Measurements from ENCODE around the gene TLE5. TPM values are rescaled to one million over a fixed set of nuclear protein-coding genes. Genes with fewer than 3 reads are reported as not detected.

Gene TLE5
- total RNA-seq, 1 experiment from 2014 or later = 217 TPM

GRCh38 chr19:3073931-3074595 is 11.8 kb upstream of the TLE5 start:
- Histone ChIP-seq H3K27me3 (no peaks in the 10 kb centered on the region), H3K36me3 (no peaks in the 10 kb centered on the region), H3K4me3 (no peak overlapping the region), H3K9me3 (no peaks in the 10 kb centered on the region)
- no peak for DNase-seq

- no peaks in the 10 kb centered on the region for H3K9me3 ChIP-seq
- H3K4me3 ChIP-seq = no peak overlapping the region
- peak; percentile 36 for DNase-seq
- no peaks in the 10 kb centered on the region for H3K27me3 ChIP-seq
- no peaks in the 10 kb centered on the region for H3K36me3 ChIP-seq
Observed at GRCh38 chr19:3073159-3073563, 10.9 kb upstream of the TLE5 start.

GRCh38 chr19:3071768-3072167 is 9.5 kb upstream of the TLE5 start:
- no peak for DNase-seq
- Histone ChIP-seq H3K27me3 (no peaks in the 10 kb centered on the region), H3K9me3 (no peaks in the 10 kb centered on the region), H3K36me3 (no peaks in the 10 kb centered on the region), H3K4me3 (no peak overlapping the region)

- no peaks in the 10 kb centered on the region for H3K9me3 ChIP-seq
- DNase-seq = no peak
- no peaks in the 10 kb centered on the region for H3K36me3 ChIP-seq
- no peaks in the 10 kb centered on the region for H3K27me3 ChIP-seq
- no peak overlapping the region for H3K4me3 ChIP-seq
Observed at GRCh38 chr19:3068071-3068470, 5.8 kb upstream of the TLE5 start.

GRCh38 chr19:3067563-3067962 is 5.3 kb upstream of the TLE5 start:
- H3K36me3 ChIP-seq = no peaks in the 10 kb centered on the region
- no peaks in the 10 kb centered on the region for H3K9me3 ChIP-seq
- no peak overlapping the region for H3K4me3 ChIP-seq
- no peaks in the 10 kb centered on the region for H3K27me3 ChIP-seq
- no peak for DNase-seq

- no peak overlapping the region for H3K4me3 ChIP-seq
- no peaks in the 10 kb centered on the region for H3K27me3 ChIP-seq
- no peaks in the 10 kb centered on the region for H3K36me3 ChIP-seq
- DNase-seq = no peak
- H3K9me3 ChIP-seq = no peaks in the 10 kb centered on the region
Observed at GRCh38 chr19:3066482-3067049, 4.3 kb upstream of the TLE5 start.

- H3K27me3 ChIP-seq = no peaks in the 10 kb centered on the region
- no peak for DNase-seq
- peaks cover 3% of the 10 kb centered on the region; the same call in 1 of the 2 replicates for H3K36me3 ChIP-seq
- no peak overlapping the region for H3K4me3 ChIP-seq
- H3K9me3 ChIP-seq = no peaks in the 10 kb centered on the region
Observed at GRCh38 chr19:3065675-3066357, 3.5 kb upstream of the TLE5 start.

- H3K27me3 ChIP-seq = no peaks in the 10 kb centered on the region
- no peaks in the 10 kb centered on the region for H3K9me3 ChIP-seq
- no peak overlapping the region for H3K4me3 ChIP-seq
- DNase-seq = no peak
- H3K36me3 ChIP-seq = peaks cover 13% of the 10 kb centered on the region
Observed at GRCh38 chr19:3064011-3064330, 1.7 kb upstream of the TLE5 start.

- peak; percentile 47 for DNase-seq
- peaks cover 20% of the 10 kb centered on the region for H3K36me3 ChIP-seq
- peak overlapping the region; percentile 67 for H3K4me3 ChIP-seq
- H3K27me3 ChIP-seq = no peaks in the 10 kb centered on the region
- no peaks in the 10 kb centered on the region for H3K9me3 ChIP-seq
Observed at GRCh38 chr19:3061182-3062161, 823 bp downstream of the TLE5 start.

GRCh38 chr19:3060857-3061181 is 1.5 kb downstream of the TLE5 start:
- Histone ChIP-seq H3K36me3 (peaks cover 20% of the 10 kb centered on the region), H3K4me3 (peak overlapping the region; percentile 67), H3K27me3 (no peaks in the 10 kb centered on the region), H3K9me3 (no peaks in the 10 kb centered on the region)
- DNase-seq = no peak

GRCh38 chr19:3059653-3060052 is 2.6 kb downstream of the TLE5 start:
- H3K27me3 ChIP-seq = no peaks in the 10 kb centered on the region
- H3K4me3 ChIP-seq = no peak overlapping the region
- H3K36me3 ChIP-seq = peaks cover 25% of the 10 kb centered on the region
- DNase-seq = no peak
- no peaks in the 10 kb centered on the region for H3K9me3 ChIP-seq

GRCh38 chr19:3058821-3059314 is 3.4 kb downstream of the TLE5 start:
- no peak for DNase-seq

GRCh38 chr19:3058009-3058820 is 4.1 kb downstream of the TLE5 start:
- peaks cover 25% of the 10 kb centered on the region for H3K36me3 ChIP-seq
- H3K4me3 ChIP-seq = no peak overlapping the region
- H3K9me3 ChIP-seq = no peaks in the 10 kb centered on the region
- H3K27me3 ChIP-seq = no peaks in the 10 kb centered on the region
- no peak for DNase-seq

More at GRCh38 chr19:3058821-3059314, 3.4 kb downstream of the TLE5 start:
- H3K9me3 ChIP-seq = no peaks in the 10 kb centered on the region
- H3K4me3 ChIP-seq = no peak overlapping the region
- H3K27me3 ChIP-seq = no peaks in the 10 kb centered on the region
- H3K36me3 ChIP-seq = peaks cover 25% of the 10 kb centered on the region

GRCh38 chr19:3057275-3057714 is 5.0 kb downstream of the TLE5 start:
- no peak overlapping the region for H3K4me3 ChIP-seq
- H3K36me3 ChIP-seq = peaks cover 25% of the 10 kb centered on the region
- DNase-seq = peak; percentile 79
- H3K27me3 ChIP-seq = no peaks in the 10 kb centered on the region
- H3K9me3 ChIP-seq = no peaks in the 10 kb centered on the region

- Histone ChIP-seq H3K4me3 (no peak overlapping the region), H3K9me3 (no peaks in the 10 kb centered on the region), H3K27me3 (no peaks in the 10 kb centered on the region), H3K36me3 (peaks cover 25% of the 10 kb centered on the region)
- DNase-seq = no peak
Observed at GRCh38 chr19:3056417-3057088, 5.7 kb downstream of the TLE5 start.
